Stimulated activated CD8-positive, alpha-beta memory T cell treated with anti-CD3 and anti-CD28 coated beads, Interleukin-12 subunit alpha, Interleukin-12 subunit beta, amount 100 ng/mL, for 24 hours (primary cell): ENCODE results near the gene NT5DC1.
"Not testable (repeated sequence)": the region's sequence is repeated elsewhere in the genome, so short reads cannot be mapped to it uniquely, and the experiment has no call there.

Experiments
- DNase-seq: peaks from one replicate; pipeline ENCODE4 v3.0.0-alpha.2; 2020; ENCODE audit errors: extremely low read depth

NT5DC1 gene

GRCh38 chr6:116278854-116279231 lies 178.2 kb downstream of the NT5DC1 start:
- no peak for DNase-seq

- peak; percentile 79 for DNase-seq
Observed at GRCh38 chr6:116279232-116280160, 178.8 kb downstream of the NT5DC1 start, which contains the start of gene TSPYL1. Gene TSPYL1 (minus strand): TSS chr6:116279930. CDS start chr6:116279830, 100 bp downstream.

- DNase-seq: no peak
Observed at GRCh38 chr6:116280161-116280932, 179.7 kb downstream of the NT5DC1 start.

GRCh38 chr6:116280933-116281316 lies 180.3 kb downstream of the NT5DC1 start:
- DNase-seq: no peak

- DNase-seq: no peak
Observed at GRCh38 chr6:116282698-116283097, 182.0 kb downstream of the NT5DC1 start.

GRCh38 chr6:116283191-116283590 lies 182.5 kb downstream of the NT5DC1 start:
- no peak for DNase-seq

- not testable (repeated sequence) for DNase-seq
Observed at GRCh38 chr6:116284984-116285383, 184.3 kb downstream of the NT5DC1 start.

GRCh38 chr6:116286773-116287358 lies 186.2 kb downstream of the NT5DC1 start:
- no peak for DNase-seq

- DNase-seq: no peak
Observed at GRCh38 chr6:116287689-116288282, 187.1 kb downstream of the NT5DC1 start.

GRCh38 chr6:116289876-116290275 lies 189.2 kb downstream of the NT5DC1 start:
- no peak for DNase-seq

GRCh38 chr6:116290799-116291198 lies 190.1 kb downstream of the NT5DC1 start:
- DNase-seq: no peak

- DNase-seq: no peak
Observed at GRCh38 chr6:116291701-116292396, 191.2 kb downstream of the NT5DC1 start.

GRCh38 chr6:116292553-116292952 lies 191.9 kb downstream of the NT5DC1 start:
- DNase-seq: no peak

- DNase-seq: no peak
Observed at GRCh38 chr6:116298273-116298672, 197.6 kb downstream of the NT5DC1 start.

- no peak for DNase-seq
Observed at GRCh38 chr6:116298973-116299372, 198.3 kb downstream of the NT5DC1 start.
